HepG2 (cell line): ENCODE data around the gene CRAT. TPM values are rescaled to one million over a fixed set of nuclear protein-coding genes. Genes with fewer than 3 reads are reported as not detected.
A peak's percentile ranks its signal among the peaks of the same experiment; 100 is the strongest.

Experiments used
- ELF3 ChIP-seq: IDR thresholded peaks from 2 replicates; pipeline ENCODE4 v1.6.1; 2016; ENCODE audit warnings: missing genetic modification reagents, missing compliant biosample characterization
- IKZF4 ChIP-seq: sonication (generic); formaldehyde crosslinking; IDR thresholded peaks from 2 replicates; pipeline ENCODE4 v1.5.1; 2020; ENCODE audit warnings: borderline replicate concordance, mild to moderate bottlenecking, low read depth, missing genetic modification reagents; ENCODE audit errors: not compliant biosample characterization
- KAT8 ChIP-seq: IDR thresholded peaks from 2 replicates; pipeline ENCODE4 v1.6.1; 2016; ENCODE audit warnings: missing genetic modification reagents, missing compliant biosample characterization
- MYC ChIP-seq: sonication (generic); formaldehyde crosslinking; IDR thresholded peaks from 2 replicates; pipeline ENCODE4 v1.9.0; 2021; ENCODE audit warnings: missing genetic modification reagents, borderline replicate concordance
- RFX3 ChIP-seq: IDR thresholded peaks from 2 replicates; pipeline ENCODE4 v1.6.1; 2016; ENCODE audit warnings: missing biosample characterization, missing genetic modification reagents
- SMARCE1 ChIP-seq: fragments of 450-650 bp; IDR thresholded peaks from 2 replicates; pipeline ENCODE4 v1.6.1; 2017; ENCODE audit warnings: borderline replicate concordance
- SOX13 ChIP-seq, 3 experiments: fragments of 450-650 bp in 1 of 3; sonication (generic) in 1 of 3; formaldehyde crosslinking in 1 of 3; IDR thresholded peaks in 2 of 3; conservative IDR thresholded peaks in 1 of 3; 2 replicates each; pipeline versions ENCODE4 v1.5.0 to v1.6.1; 2016 to 2020; ENCODE audit warnings: antibody characterized with exemption in 1 of 3, mild to moderate bottlenecking in 1 of 3, missing compliant biosample characterization in 1 of 3, missing genetic modification reagents in 1 of 3, moderate library complexity in 1 of 3
- THAP9 ChIP-seq: sonication (generic); formaldehyde crosslinking; IDR thresholded peaks from 2 replicates; pipeline ENCODE4; 2020; ENCODE audit warnings: missing genetic modification reagents, mild to moderate bottlenecking, borderline replicate concordance
- ZBTB14 ChIP-seq: sonication (generic); formaldehyde crosslinking; IDR thresholded peaks from 2 replicates; pipeline ENCODE4 v1.4.0; 2020; ENCODE audit warnings: missing genetic modification reagents
- ZNF292 ChIP-seq: sonication (generic); formaldehyde crosslinking; IDR thresholded peaks from 2 replicates; pipeline ENCODE4 v1.8.1; 2022; ENCODE audit warnings: mild to moderate bottlenecking, low read depth, missing genetic modification reagents, borderline replicate concordance
- ZNF317 ChIP-seq: sonication (generic); formaldehyde crosslinking; IDR thresholded peaks from 2 replicates; pipeline ENCODE4 v1.5.0; 2020; ENCODE audit warnings: mild to moderate bottlenecking, missing genetic modification reagents
- ZNF549 ChIP-seq: sonication (generic); formaldehyde crosslinking; IDR thresholded peaks from 2 replicates; pipeline ENCODE4 v1.5.0; 2020; ENCODE audit warnings: missing genetic modification reagents
- ZNF558 ChIP-seq: sonication (generic); formaldehyde crosslinking; IDR thresholded peaks from 2 replicates; pipeline ENCODE4 v1.9.0; 2022; ENCODE audit warnings: mild to moderate bottlenecking, missing genetic modification reagents, borderline replicate concordance
- polyA plus RNA-seq, 8 experiments: library from polyadenylated mRNA; depleted of rRNA in 3 of 8; stranded (reverse) in 7 of 8; unstranded in 1 of 8; fragments of >200 nt; fragmentation: Illumina TruSeq in 4 of 8; extraction: Trizol in 4 of 8; gene quantifications; 2 replicates each; pipeline versions ENCODE4 v1.2.1 to v1.2.3, GENCODE V29; 2011 to 2016; ENCODE audit warnings: low read depth in 4 of 8, missing spikeins in 1 of 8, mixed read lengths in 1 of 8; ENCODE audit not compliant: insufficient read depth in 1 of 8
- total RNA-seq, 5 experiments: library from RNA; depleted of rRNA; stranded (reverse); fragments of >200 nt; fragmentation: Illumina TruSeq; extraction: Trizol; gene quantifications; 2 replicates each; pipeline ENCODE4 v1.2.3, GENCODE V29; 2016; ENCODE audit warnings: low read depth in 1 of 5
- TF ChIP-seq, protein P1 (sequence below): IDR thresholded peaks from 2 replicates; pipeline ENCODE4 v1.6.1; 2016; ENCODE audit warnings: low read depth, missing genetic modification reagents, missing compliant biosample characterization
- TF ChIP-seq, protein P2 (sequence below): sonication (generic); formaldehyde crosslinking; IDR thresholded peaks from 2 replicates; pipeline ENCODE4 v1.4.0; 2020; ENCODE audit warnings: mild to moderate bottlenecking, missing genetic modification reagents

The CRAT gene
- total and polyA plus RNA-seq, 2 of the 13 experiments (the other 11 are each of a cell fraction or from before 2014, with no cell fraction given), result 26.1 to 26.6 TPM

DNA sequence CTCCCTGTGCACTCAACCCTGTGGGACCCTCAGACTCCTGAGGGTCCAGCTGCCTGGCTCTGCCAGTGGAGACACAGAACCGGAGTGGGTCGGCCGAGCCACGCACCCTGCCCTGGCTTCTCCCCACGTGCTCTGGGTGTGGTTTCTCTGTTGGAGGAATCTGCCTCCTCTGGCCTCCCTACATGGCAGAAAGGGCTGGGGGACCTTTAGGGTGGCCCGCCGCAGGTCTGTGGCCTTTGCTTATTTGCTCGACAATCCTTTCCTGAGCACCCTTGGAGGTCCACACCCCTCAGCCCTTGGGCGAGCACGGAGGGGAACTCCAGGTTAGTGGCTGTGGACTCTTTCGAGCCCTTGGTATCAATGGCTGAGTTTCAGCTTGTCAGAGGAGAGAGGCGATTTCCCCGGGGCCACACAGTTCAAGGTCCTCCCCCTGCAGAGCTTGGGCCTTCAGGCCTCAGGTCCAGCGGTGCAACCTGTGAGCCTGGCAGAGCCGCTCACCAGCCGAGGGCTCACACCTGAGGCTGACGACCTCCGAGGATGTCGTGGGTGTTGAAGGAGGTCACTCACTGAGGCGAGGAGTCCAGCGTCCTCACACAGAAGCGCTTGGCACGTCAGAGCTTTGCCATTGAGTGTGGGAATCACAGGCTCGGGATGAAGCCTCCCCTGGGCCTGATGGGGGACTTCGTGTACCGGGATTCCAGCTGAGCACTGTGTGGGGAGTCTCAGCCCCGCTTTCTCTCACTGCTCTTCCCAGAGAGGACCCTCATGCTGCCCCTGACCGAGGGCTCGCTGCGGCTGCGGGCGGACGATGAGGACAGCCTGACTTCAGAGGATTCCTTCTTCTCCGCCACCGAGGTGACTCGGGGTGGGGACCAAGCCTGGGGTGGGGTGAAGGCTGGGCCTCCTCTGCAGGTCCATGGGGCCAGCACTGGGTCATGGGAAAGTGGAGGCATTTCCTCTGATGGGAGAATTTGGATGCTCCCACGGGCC is 50.5 kb downstream of the CRAT start (continued):
- TF ChIP-seq MYC (CRISPR knock-in tag) (peak; percentile 40; the same call in 1 of the 2 replicates), SMARCE1 (no peak), IKZF4 (CRISPR knock-in tag) (no peak), SOX13 (IDR thresholded peaks at IDR 0.05) (no peak), SOX13 (CRISPR knock-in tag; conservative IDR thresholded peaks at IDR 0.05 in 1 of 2, IDR thresholded peaks at IDR 0.05 in 1 of 2) (no peak), THAP9 (CRISPR knock-in tag) (0 out of 2 replicates have a peak, but pooled peaks have one; percentile 35), ELF3 (CRISPR knock-in tag) (0 out of 2 replicates have a peak, but pooled peaks have one; percentile 10), ZNF558 (no peak), KAT8 (CRISPR knock-in tag) (0 out of 2 replicates have a peak, but pooled peaks have one; percentile 37), ZBTB14 (CRISPR knock-in tag) (no peak), RFX3 (CRISPR knock-in tag) (no peak), ZNF549 (CRISPR knock-in tag) (no peak), ZNF292 (CRISPR knock-in tag) (peak; percentile 32; the same call in 1 of the 2 replicates), ZNF317 (CRISPR knock-in tag) (no peak)
- TF ChIP-seq, protein P1, sequence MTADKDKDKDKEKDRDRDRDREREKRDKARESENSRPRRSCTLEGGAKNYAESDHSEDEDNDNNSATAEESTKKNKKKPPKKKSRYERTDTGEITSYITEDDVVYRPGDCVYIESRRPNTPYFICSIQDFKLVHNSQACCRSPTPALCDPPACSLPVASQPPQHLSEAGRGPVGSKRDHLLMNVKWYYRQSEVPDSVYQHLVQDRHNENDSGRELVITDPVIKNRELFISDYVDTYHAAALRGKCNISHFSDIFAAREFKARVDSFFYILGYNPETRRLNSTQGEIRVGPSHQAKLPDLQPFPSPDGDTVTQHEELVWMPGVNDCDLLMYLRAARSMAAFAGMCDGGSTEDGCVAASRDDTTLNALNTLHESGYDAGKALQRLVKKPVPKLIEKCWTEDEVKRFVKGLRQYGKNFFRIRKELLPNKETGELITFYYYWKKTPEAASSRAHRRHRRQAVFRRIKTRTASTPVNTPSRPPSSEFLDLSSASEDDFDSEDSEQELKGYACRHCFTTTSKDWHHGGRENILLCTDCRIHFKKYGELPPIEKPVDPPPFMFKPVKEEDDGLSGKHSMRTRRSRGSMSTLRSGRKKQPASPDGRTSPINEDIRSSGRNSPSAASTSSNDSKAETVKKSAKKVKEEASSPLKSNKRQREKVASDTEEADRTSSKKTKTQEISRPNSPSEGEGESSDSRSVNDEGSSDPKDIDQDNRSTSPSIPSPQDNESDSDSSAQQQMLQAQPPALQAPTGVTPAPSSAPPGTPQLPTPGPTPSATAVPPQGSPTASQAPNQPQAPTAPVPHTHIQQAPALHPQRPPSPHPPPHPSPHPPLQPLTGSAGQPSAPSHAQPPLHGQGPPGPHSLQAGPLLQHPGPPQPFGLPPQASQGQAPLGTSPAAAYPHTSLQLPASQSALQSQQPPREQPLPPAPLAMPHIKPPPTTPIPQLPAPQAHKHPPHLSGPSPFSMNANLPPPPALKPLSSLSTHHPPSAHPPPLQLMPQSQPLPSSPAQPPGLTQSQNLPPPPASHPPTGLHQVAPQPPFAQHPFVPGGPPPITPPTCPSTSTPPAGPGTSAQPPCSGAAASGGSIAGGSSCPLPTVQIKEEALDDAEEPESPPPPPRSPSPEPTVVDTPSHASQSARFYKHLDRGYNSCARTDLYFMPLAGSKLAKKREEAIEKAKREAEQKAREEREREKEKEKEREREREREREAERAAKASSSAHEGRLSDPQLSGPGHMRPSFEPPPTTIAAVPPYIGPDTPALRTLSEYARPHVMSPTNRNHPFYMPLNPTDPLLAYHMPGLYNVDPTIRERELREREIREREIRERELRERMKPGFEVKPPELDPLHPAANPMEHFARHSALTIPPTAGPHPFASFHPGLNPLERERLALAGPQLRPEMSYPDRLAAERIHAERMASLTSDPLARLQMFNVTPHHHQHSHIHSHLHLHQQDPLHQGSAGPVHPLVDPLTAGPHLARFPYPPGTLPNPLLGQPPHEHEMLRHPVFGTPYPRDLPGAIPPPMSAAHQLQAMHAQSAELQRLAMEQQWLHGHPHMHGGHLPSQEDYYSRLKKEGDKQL (CRISPR knock-in tag), result no peak
- TF ChIP-seq, protein P2, sequence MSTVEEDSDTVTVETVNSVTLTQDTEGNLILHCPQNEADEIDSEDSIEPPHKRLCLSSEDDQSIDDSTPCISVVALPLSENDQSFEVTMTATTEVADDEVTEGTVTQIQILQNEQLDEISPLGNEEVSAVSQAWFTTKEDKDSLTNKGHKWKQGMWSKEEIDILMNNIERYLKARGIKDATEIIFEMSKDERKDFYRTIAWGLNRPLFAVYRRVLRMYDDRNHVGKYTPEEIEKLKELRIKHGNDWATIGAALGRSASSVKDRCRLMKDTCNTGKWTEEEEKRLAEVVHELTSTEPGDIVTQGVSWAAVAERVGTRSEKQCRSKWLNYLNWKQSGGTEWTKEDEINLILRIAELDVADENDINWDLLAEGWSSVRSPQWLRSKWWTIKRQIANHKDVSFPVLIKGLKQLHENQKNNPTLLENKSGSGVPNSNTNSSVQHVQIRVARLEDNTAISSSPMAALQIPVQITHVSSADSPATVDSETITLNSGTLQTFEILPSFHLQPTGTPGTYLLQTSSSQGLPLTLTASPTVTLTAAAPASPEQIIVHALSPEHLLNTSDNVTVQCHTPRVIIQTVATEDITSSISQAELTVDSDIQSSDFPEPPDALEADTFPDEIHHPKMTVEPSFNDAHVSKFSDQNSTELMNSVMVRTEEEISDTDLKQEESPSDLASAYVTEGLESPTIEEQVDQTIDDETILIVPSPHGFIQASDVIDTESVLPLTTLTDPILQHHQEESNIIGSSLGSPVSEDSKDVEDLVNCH (CRISPR knock-in tag), result no peak
